ENCODE data around the gene UQCRQ.

Gene UQCRQ

GRCh38 chr5:132866342-132867045 lies at the start of gene UQCRQ, which contains the start of gene GDF9:
Gene UQCRQ (plus strand): TSS chr5:132866642. CDS start chr5:132866882, 240 bp downstream.
Gene GDF9 (minus strand): TSS chr5:132866469. CDS start chr5:132864533, 1,936 bp downstream.
- TF ChIP-seq CTCF (conservative IDR thresholded peaks at IDR 0.05; ENCODE audit: low read depth, low read length) = peak; percentile 19
- DNase-seq (ENCODE audit: low read depth) = peak; percentile 99
- peak within 1 kb of the TSS; percentile 95 for H3K4me3 ChIP-seq (ENCODE audit: low read length)

- H3K4me3 ChIP-seq (ENCODE audit: low read length) = no peak overlapping the region
- DNase-seq (ENCODE audit: low read depth) = no peak
- TF ChIP-seq CTCF (conservative IDR thresholded peaks at IDR 0.05; ENCODE audit: low read depth, low read length) = no peak
Measured at GRCh38 chr5:132817011-132817410, 49.4 kb upstream of the UQCRQ start.

- TF ChIP-seq CTCF (conservative IDR thresholded peaks at IDR 0.05; ENCODE audit: low read depth, low read length) = no peak
- H3K4me3 ChIP-seq (ENCODE audit: low read length) = peak overlapping the region; percentile 38
- DNase-seq (ENCODE audit: low read depth) = no peak
Measured at GRCh38 chr5:132819468-132819867, 47.0 kb upstream of the UQCRQ start.

GRCh38 chr5:132820162-132820754 lies 46.2 kb upstream of the UQCRQ start:
- peak overlapping the region; percentile 38 for H3K4me3 ChIP-seq (ENCODE audit: low read length)
- TF ChIP-seq CTCF (conservative IDR thresholded peaks at IDR 0.05; ENCODE audit: low read depth, low read length) = peak; percentile 94
- DNase-seq (ENCODE audit: low read depth) = peak; percentile 76

- no peak for TF ChIP-seq CTCF (conservative IDR thresholded peaks at IDR 0.05; ENCODE audit: low read depth, low read length)
- DNase-seq (ENCODE audit: low read depth) = no peak
- no peak overlapping the region for H3K4me3 ChIP-seq (ENCODE audit: low read length)
Measured at GRCh38 chr5:132821350-132821749, 45.1 kb upstream of the UQCRQ start.

- no peak for TF ChIP-seq CTCF (conservative IDR thresholded peaks at IDR 0.05; ENCODE audit: low read depth, low read length)
- no peak overlapping the region for H3K4me3 ChIP-seq (ENCODE audit: low read length)
- DNase-seq (ENCODE audit: low read depth) = no peak
Measured at GRCh38 chr5:132821791-132822190, 44.7 kb upstream of the UQCRQ start.
